Esophagus squamous epithelium (tissue), 4 donors: ENCODE data around the gene MMP7.

Experiments used
- CTCF ChIP-seq, 6 experiments: fragments of 450-650 bp in 4 of 6; fragments of 200-600 bp in 2 of 6; sonication (generic) in 2 of 6; IDR thresholded peaks; one replicate each; pipeline ENCODE4 v1.5.1; 2016 to 2019; ENCODE audit warnings: antibody characterized with exemption in 6 of 6, mild to moderate bottlenecking in 4 of 6, moderate library complexity in 4 of 6
- POLR2A ChIP-seq, 4 donors: fragments of 450-650 bp; IDR thresholded peaks; one replicate each; pipeline ENCODE4 v1.6.1; 2017; ENCODE audit warnings: antibody characterized with exemption in 4 of 4, mild to moderate bottlenecking in 4 of 4, moderate library complexity in 3 of 4

GRCh38 chr11:102499151-102499550, 31.4 kb downstream of the MMP7 start:
- TF ChIP-seq POLR2A (IDR thresholded peaks at IDR 0.05): no peak
- TF ChIP-seq CTCF (IDR thresholded peaks at IDR 0.05): no peak
